Progenitor cell of endocrine pancreas (in vitro differentiated cells): ENCODE data around the gene SLIT3. TPM values are rescaled to one million over a fixed set of nuclear protein-coding genes. Genes with fewer than 3 reads are reported as not detected.
A peak's percentile ranks its signal among the peaks of the same experiment; 100 is the strongest.

ENCODE experiments used
- DNase-seq: peaks from one replicate; pipeline ENCODE4 v3.0.0; 2021; ENCODE audit warnings: low spot score; ENCODE audit not compliant: unreplicated experiment
- H3K27ac Mint-ChIP-seq: 2 replicates; pipeline ENCODE4 v1.8.0; 2021; ENCODE audit warnings: mild to moderate bottlenecking, moderate library complexity, mixed read lengths
- H3K27me3 Mint-ChIP-seq: 2 replicates; pipeline ENCODE4 v1.8.0; 2021; ENCODE audit warnings: mixed read lengths
- H3K36me3 Mint-ChIP-seq: 2 replicates; pipeline ENCODE4 v1.8.0; 2022; ENCODE audit warnings: mixed read lengths; ENCODE audit not compliant: insufficient read depth
- H3K4me1 Mint-ChIP-seq: 2 replicates; pipeline ENCODE4 v1.8.0; 2021; ENCODE audit warnings: low read depth, mixed read lengths
- H3K4me3 Mint-ChIP-seq: 2 replicates; pipeline ENCODE4 v1.8.0; 2021; ENCODE audit warnings: low read depth, mild to moderate bottlenecking, moderate library complexity, mixed read lengths
- H3K9me3 Mint-ChIP-seq: 2 replicates; pipeline ENCODE4 v1.8.0; 2021; ENCODE audit warnings: low read depth, mixed read lengths
- total RNA-seq: library from RNA; stranded (reverse); gene quantifications from 2 replicates; pipeline ENCODE4 v1.2.1, GENCODE V29; 2021
- TF ChIP-seq, protein P1 (sequence below): fragments of 200-600 bp; sonication (generic); IDR thresholded peaks from one replicate; pipeline ENCODE4 v1.5.0; 2021; ENCODE audit warnings: antibody characterized with exemption, mild to moderate bottlenecking; ENCODE audit not compliant: unreplicated experiment

Gene SLIT3
- total RNA-seq, 1 donor from 2014 or later, result 18.8 TPM

DNA sequence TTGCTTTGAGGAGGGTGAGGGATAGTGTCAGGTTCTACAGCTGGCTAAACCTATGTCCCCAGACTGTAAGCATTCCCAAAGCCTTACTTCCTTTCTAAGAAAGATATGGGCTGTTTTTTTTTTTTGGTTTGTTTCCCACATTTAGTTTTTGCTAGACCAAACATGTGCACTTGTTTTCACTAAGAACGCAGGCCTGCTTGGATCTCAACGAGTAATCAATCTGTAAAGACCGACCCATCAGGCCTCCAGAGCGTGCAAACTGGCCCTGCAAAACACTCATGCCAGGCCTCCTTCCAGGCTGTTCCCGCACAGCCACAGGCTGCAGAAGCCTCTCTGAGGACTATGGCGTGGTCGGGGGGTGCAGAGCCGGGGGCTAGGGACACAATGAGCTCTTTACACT, 416.9 kb downstream of the SLIT3 start:
- TF ChIP-seq, protein P1, sequence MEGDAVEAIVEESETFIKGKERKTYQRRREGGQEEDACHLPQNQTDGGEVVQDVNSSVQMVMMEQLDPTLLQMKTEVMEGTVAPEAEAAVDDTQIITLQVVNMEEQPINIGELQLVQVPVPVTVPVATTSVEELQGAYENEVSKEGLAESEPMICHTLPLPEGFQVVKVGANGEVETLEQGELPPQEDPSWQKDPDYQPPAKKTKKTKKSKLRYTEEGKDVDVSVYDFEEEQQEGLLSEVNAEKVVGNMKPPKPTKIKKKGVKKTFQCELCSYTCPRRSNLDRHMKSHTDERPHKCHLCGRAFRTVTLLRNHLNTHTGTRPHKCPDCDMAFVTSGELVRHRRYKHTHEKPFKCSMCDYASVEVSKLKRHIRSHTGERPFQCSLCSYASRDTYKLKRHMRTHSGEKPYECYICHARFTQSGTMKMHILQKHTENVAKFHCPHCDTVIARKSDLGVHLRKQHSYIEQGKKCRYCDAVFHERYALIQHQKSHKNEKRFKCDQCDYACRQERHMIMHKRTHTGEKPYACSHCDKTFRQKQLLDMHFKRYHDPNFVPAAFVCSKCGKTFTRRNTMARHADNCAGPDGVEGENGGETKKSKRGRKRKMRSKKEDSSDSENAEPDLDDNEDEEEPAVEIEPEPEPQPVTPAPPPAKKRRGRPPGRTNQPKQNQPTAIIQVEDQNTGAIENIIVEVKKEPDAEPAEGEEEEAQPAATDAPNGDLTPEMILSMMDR, result no peak
- H3K27me3 Mint-ChIP-seq, result peaks cover 4% of the 10 kb centered on the region
- no peaks in the 10 kb centered on the region for H3K36me3 Mint-ChIP-seq

DNA sequence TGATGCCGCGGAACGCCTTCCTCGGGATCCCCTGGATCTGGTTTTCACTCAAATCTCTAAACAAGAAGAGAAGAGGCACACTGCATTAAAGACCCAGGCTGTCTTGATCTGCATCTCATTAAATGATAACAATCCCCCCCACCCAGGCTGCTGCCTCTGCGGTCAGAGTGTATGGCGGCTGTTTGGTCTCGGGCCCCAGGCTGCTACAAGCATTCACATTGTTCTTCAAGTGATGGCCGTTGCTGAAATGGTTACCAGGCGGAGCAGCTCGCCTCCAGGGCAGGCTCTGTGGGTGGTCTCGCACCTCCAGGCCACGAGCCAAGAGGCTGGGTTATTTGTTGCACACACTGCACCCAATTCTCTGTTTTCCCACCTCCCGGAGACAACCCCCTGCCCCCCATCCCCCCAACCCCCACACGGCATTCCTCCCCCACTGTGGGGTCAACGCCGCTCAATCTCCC, 417.6 kb downstream of the SLIT3 start:
- Mint-ChIP-seq H3K27ac (no peak overlapping the region), H3K4me1 (peaks cover 11% of the 10 kb centered on the region)
- no peak for DNase-seq

More for the DNA sequence above, 416.9 kb downstream of the SLIT3 start:
- peaks cover 10% of the 10 kb centered on the region for H3K4me1 Mint-ChIP-seq
- no peaks in the 10 kb centered on the region for H3K9me3 Mint-ChIP-seq
- no peak for DNase-seq
- no peak overlapping the region for H3K27ac Mint-ChIP-seq
- no peak overlapping the region for H3K4me3 Mint-ChIP-seq

DNA sequence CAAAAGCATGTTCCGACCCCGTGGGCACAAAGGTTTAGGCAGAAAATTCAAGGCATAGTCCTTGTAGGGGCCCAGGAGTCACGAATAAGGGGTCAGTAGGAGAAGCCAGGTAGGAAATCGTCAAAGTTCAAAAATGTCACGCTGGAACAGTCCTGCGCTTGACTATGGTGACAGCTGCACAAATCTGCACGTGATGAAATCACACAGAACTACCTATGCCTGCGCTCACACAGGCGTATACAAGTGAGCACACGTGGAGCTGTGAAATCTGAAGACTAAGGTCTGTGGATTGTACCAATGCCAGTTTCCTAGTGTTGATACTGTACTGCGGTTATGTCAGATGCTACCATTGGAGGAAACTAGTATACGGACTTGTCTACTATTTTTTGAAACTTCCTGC, 418.7 kb downstream of the SLIT3 start:
- no peaks in the 10 kb centered on the region for H3K9me3 Mint-ChIP-seq
- no peak overlapping the region for H3K27ac Mint-ChIP-seq
- H3K27me3 Mint-ChIP-seq, result peaks cover 4% of the 10 kb centered on the region
- H3K36me3 Mint-ChIP-seq, result no peaks in the 10 kb centered on the region
- peaks cover 19% of the 10 kb centered on the region for H3K4me1 Mint-ChIP-seq
- DNase-seq, result no peak
- H3K4me3 Mint-ChIP-seq, result no peak overlapping the region
- TF ChIP-seq, protein P1, result no peak

More for the DNA sequence above, 417.6 kb downstream of the SLIT3 start:
- Mint-ChIP-seq H3K4me3 (no peak overlapping the region), H3K36me3 (no peaks in the 10 kb centered on the region), H3K27me3 (peaks cover 4% of the 10 kb centered on the region), H3K9me3 (no peaks in the 10 kb centered on the region)
- TF ChIP-seq, protein P1, result no peak

DNA sequence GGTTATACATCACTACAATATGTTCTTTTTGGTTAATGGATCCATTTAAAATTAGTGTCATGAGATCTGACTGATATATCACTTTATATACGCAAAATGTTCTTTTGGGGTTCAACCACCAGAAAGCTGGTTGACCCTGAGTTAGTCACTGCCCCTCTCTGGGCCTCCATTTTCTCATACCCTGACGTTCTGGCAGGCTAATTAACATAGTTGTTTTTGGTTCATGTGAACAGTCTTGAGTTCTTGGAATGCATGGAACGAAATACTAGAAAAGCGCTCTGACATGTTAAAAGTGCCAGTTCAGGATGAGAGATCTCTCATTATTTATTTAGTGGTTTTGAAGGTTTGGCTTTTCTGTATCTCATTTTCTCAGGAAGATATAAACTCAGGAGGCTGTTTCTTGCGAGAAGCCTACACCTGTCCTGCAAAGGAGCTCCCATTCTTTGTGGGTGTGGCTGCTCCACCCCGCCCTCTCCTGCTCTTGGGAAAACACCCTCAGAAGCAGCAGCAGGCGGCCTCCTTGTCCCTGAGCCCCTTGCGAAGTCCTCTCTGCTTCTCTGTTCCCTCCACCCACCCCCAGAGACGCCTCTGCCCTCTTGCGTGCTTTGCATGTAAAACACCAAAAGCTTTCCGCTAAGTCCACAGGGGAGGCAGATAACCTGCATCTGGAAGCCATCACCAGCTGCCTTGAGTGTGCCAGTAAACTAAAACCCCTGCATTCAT, 419.4 kb downstream of the SLIT3 start:
- peaks cover 4% of the 10 kb centered on the region for H3K27me3 Mint-ChIP-seq
- no peak overlapping the region for H3K4me3 Mint-ChIP-seq
- DNase-seq, result no peak
- no peaks in the 10 kb centered on the region for H3K36me3 Mint-ChIP-seq
- H3K9me3 Mint-ChIP-seq, result no peaks in the 10 kb centered on the region
- H3K27ac Mint-ChIP-seq, result no peak overlapping the region
- TF ChIP-seq, protein P1, result no peak
- H3K4me1 Mint-ChIP-seq, result peaks cover 22% of the 10 kb centered on the region

DNA sequence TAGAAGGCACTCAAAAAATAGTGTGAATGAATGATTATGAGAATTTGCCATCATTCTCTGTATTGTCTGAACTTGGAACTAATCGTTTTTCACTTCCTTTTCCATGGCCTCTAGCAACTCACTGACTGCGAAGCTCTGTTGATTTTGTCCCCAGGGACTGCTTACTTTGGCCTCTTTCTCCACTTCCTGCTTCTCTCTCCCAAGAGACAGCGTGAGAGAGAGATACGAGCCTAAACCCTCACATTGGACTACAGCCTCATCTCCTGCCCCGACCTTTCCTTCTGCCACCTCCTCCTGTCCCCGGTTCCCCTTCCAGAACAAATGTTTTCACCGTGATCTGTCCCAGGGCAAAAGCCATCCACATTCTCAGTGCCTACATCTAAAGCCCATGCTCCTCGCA, 421.0 kb downstream of the SLIT3 start:
- Mint-ChIP-seq H3K9me3 (no peaks in the 10 kb centered on the region), H3K36me3 (no peaks in the 10 kb centered on the region), H3K4me3 (no peak overlapping the region), H3K4me1 (peaks cover 29% of the 10 kb centered on the region), H3K27me3 (peaks cover 4% of the 10 kb centered on the region), H3K27ac (peak overlapping the region; percentile 14)
- no peak for DNase-seq
- TF ChIP-seq, protein P1, result no peak
